NCI-H2081 treated with DMSO at 0.1 percent for 48 hours (cell line): ENCODE data around the gene C2CD5.
"Not testable (repeated sequence)": the region's sequence is repeated elsewhere in the genome, so short reads cannot be mapped to it uniquely, and the experiment has no call there.

ENCODE experiments used
- DNase-seq: peaks from one replicate; lab custom pipeline; 2025; lab: John Stamatoyannopoulos, UW

C2CD5 gene

GRCh38 chr12:22544038-22544979, at the start of gene C2CD5:
Gene C2CD5 (minus strand): TSS chr12:22544542. CDS start chr12:22544150, 392 bp downstream.
- DNase-seq: peak; percentile 82

- no peak for DNase-seq
These were observed 49.5 kb upstream of the C2CD5 start for GRCh38 chr12:22593864-22594263.

- DNase-seq: peak; percentile 92
These were observed 44.5 kb upstream of the C2CD5 start for GRCh38 chr12:22588817-22589216.

GRCh38 chr12:22578328-22578727, 34.0 kb upstream of the C2CD5 start:
- DNase-seq: no peak

- DNase-seq: no peak
These were observed 33.3 kb upstream of the C2CD5 start for GRCh38 chr12:22577667-22578066.

GRCh38 chr12:22576473-22576872, 32.1 kb upstream of the C2CD5 start:
- DNase-seq: no peak

GRCh38 chr12:22576065-22576464, 31.7 kb upstream of the C2CD5 start:
- no peak for DNase-seq

GRCh38 chr12:22574921-22575320, 30.6 kb upstream of the C2CD5 start:
- DNase-seq: no peak

GRCh38 chr12:22573181-22573580, 28.8 kb upstream of the C2CD5 start:
- no peak for DNase-seq

GRCh38 chr12:22569253-22569652, 24.9 kb upstream of the C2CD5 start:
- DNase-seq: no peak

GRCh38 chr12:22562036-22563028, 18.0 kb upstream of the C2CD5 start:
- peak; percentile 56 for DNase-seq

- not testable (repeated sequence) for DNase-seq
These were observed 10.4 kb upstream of the C2CD5 start for GRCh38 chr12:22554750-22555149.

GRCh38 chr12:22551624-22552023, 7.3 kb upstream of the C2CD5 start:
- DNase-seq: no peak

GRCh38 chr12:22545255-22545654, 913 bp upstream of the C2CD5 start:
- no peak for DNase-seq

- no peak for DNase-seq
These were observed 900 bp downstream of the C2CD5 start for GRCh38 chr12:22543246-22544037.

- no peak for DNase-seq
These were observed 2.7 kb downstream of the C2CD5 start for GRCh38 chr12:22541496-22542155.

GRCh38 chr12:22539055-22539454, 5.3 kb downstream of the C2CD5 start:
- no peak for DNase-seq

- no peak for DNase-seq
These were observed 6.0 kb downstream of the C2CD5 start for GRCh38 chr12:22538311-22538710.

GRCh38 chr12:22536971-22537544, 7.3 kb downstream of the C2CD5 start:
- no peak for DNase-seq

- no peak for DNase-seq
These were observed 7.9 kb downstream of the C2CD5 start for GRCh38 chr12:22536346-22536945.
